ENCODE results near the gene SPRY2. TPM values are rescaled to one million over a fixed set of nuclear protein-coding genes. Genes with fewer than 3 reads are reported as not detected.

SPRY2 gene
- polyA plus RNA-seq (ENCODE audit: insufficient read length in 3 of 3) = 10 to 100 TPM; 48.2 to 64.9 (median 49.1) TPM
- long read RNA-seq, donor 1, transcript SPRY2-202 (2 exons, 2,111 nt) = major isoform, 16 of 22 reads
- long read RNA-seq, donor 1, partial matches to known transcripts = 5 of 22 reads
- long read RNA-seq, donor 1, other reads (novel, unspliced or antisense) = 0 of 22 reads
- long read RNA-seq, donor 2, transcript SPRY2-202 (2 exons, 2,111 nt) = major isoform, 16 of 27 reads
- long read RNA-seq, donor 2, partial matches to known transcripts = 11 of 27 reads
- long read RNA-seq, donor 2, other reads (novel, unspliced or antisense) = 0 of 27 reads
- long read RNA-seq, donor 3, transcript SPRY2-202 (2 exons, 2,111 nt) = major isoform, 26 of 27 reads
- long read RNA-seq, donor 3, partial matches to known transcripts = 0 of 27 reads
- long read RNA-seq, donor 3, other reads (novel, unspliced or antisense) = 0 of 27 reads
- long read RNA-seq, donor 4, transcript SPRY2-202 (2 exons, 2,111 nt) = major isoform, 13 of 15 reads
- long read RNA-seq, donor 4, partial matches to known transcripts = 0 of 15 reads
- long read RNA-seq, donor 4, other reads (novel, unspliced or antisense) = 0 of 15 reads
- long read RNA-seq, donor 5, transcript SPRY2-202 (2 exons, 2,111 nt) = major isoform, 13 of 13 reads
- long read RNA-seq, donor 5, partial matches to known transcripts = 0 of 13 reads
- long read RNA-seq, donor 5, other reads (novel, unspliced or antisense) = 0 of 13 reads
- long read RNA-seq, donor 6, transcript SPRY2-202 (2 exons, 2,111 nt) = major isoform, 14 of 15 reads
- long read RNA-seq, donor 6, partial matches to known transcripts = 0 of 15 reads
- long read RNA-seq, donor 6, other reads (novel, unspliced or antisense) = 0 of 15 reads
- long read RNA-seq, donor 7, transcript SPRY2-202 (2 exons, 2,111 nt) = major isoform, 28 of 28 reads
- long read RNA-seq, donor 7, partial matches to known transcripts = 0 of 28 reads
- long read RNA-seq, donor 7, other reads (novel, unspliced or antisense) = 0 of 28 reads
- long read RNA-seq, donor 8, transcript SPRY2-202 (2 exons, 2,111 nt) = major isoform, 25 of 42 reads
- long read RNA-seq, donor 8, partial matches to known transcripts = 16 of 42 reads
- long read RNA-seq, donor 8, other reads (novel, unspliced or antisense) = 0 of 42 reads
- long read RNA-seq, donor 9, transcript SPRY2-202 (2 exons, 2,111 nt) = major isoform, 22 of 41 reads
- long read RNA-seq, donor 9, partial matches to known transcripts = 18 of 41 reads
- long read RNA-seq, donor 9, other reads (novel, unspliced or antisense) = 0 of 41 reads
- long read RNA-seq, donor 10, transcript SPRY2-202 (2 exons, 2,111 nt) = major isoform, 9 of 22 reads
- long read RNA-seq, donor 10, partial matches to known transcripts = 12 of 22 reads
- long read RNA-seq, donor 10, other reads (novel, unspliced or antisense) = 0 of 22 reads
- long read RNA-seq, donor 11, transcript SPRY2-202 (2 exons, 2,111 nt) = major isoform, 12 of 12 reads
- long read RNA-seq, donor 11, partial matches to known transcripts = 0 of 12 reads
- long read RNA-seq, donor 11, other reads (novel, unspliced or antisense) = 0 of 12 reads
- long read RNA-seq, donor 12, transcript SPRY2-202 (2 exons, 2,111 nt) = major isoform, 31 of 32 reads
- long read RNA-seq, donor 12, partial matches to known transcripts = 0 of 32 reads
- long read RNA-seq, donor 12, other reads (novel, unspliced or antisense) = 0 of 32 reads
- long read RNA-seq, donor 13, transcript SPRY2-202 (2 exons, 2,111 nt) = major isoform, 10 of 20 reads
- long read RNA-seq, donor 13, partial matches to known transcripts = 8 of 20 reads
- long read RNA-seq, donor 13, other reads (novel, unspliced or antisense) = 0 of 20 reads
- long read RNA-seq, donor 14 = 0 reads
- long read RNA-seq, donor 15 = 0 reads
- long read RNA-seq, donor 16, transcript SPRY2-202 (2 exons, 2,111 nt) = major isoform, 32 of 48 reads
- long read RNA-seq, donor 16, partial matches to known transcripts = 16 of 48 reads
- long read RNA-seq, donor 16, other reads (novel, unspliced or antisense) = 0 of 48 reads

GRCh38 chr13:80341101-80341755 is at the start of gene SPRY2:
TSS of gene SPRY2 (minus strand) at chr13:80341126. CDS start at chr13:80337705, 3,421 bp downstream.
- peak; percentile 95 for DNase-seq

GRCh38 chr13:80390338-80390737 is 49.4 kb upstream of the SPRY2 start:
- DNase-seq = no peak

- DNase-seq = no peak
Observed at GRCh38 chr13:80389073-80390038, 48.4 kb upstream of the SPRY2 start.

GRCh38 chr13:80388506-80388905 is 47.6 kb upstream of the SPRY2 start:
- no peak for DNase-seq

- no peak for DNase-seq
Observed at GRCh38 chr13:80386592-80386991, 45.7 kb upstream of the SPRY2 start.

GRCh38 chr13:80386002-80386401 is 45.1 kb upstream of the SPRY2 start:
- no peak for DNase-seq

- no peak for DNase-seq
Observed at GRCh38 chr13:80382576-80382975, 41.6 kb upstream of the SPRY2 start.

GRCh38 chr13:80379245-80379644 is 38.3 kb upstream of the SPRY2 start:
- no peak for DNase-seq

- no peak for DNase-seq
Observed at GRCh38 chr13:80376554-80376953, 35.6 kb upstream of the SPRY2 start.

GRCh38 chr13:80374901-80375300 is 34.0 kb upstream of the SPRY2 start:
- no peak for DNase-seq

GRCh38 chr13:80374444-80374843 is 33.5 kb upstream of the SPRY2 start:
- DNase-seq = no peak

GRCh38 chr13:80371840-80372509 is 31.0 kb upstream of the SPRY2 start:
- DNase-seq = no peak

- DNase-seq = no peak
Observed at GRCh38 chr13:80367473-80367872, 26.5 kb upstream of the SPRY2 start.

GRCh38 chr13:80363890-80364503 is 23.1 kb upstream of the SPRY2 start:
- DNase-seq = no peak

GRCh38 chr13:80362481-80362880 is 21.6 kb upstream of the SPRY2 start:
- no peak for DNase-seq

GRCh38 chr13:80361883-80362327 is 21.0 kb upstream of the SPRY2 start:
- DNase-seq = no peak

- no peak for DNase-seq
Observed at GRCh38 chr13:80361298-80361697, 20.4 kb upstream of the SPRY2 start.
